ENCODE measurements around the gene GUCA1A. TPM values are rescaled to one million over a fixed set of nuclear protein-coding genes. Genes with fewer than 3 reads are reported as not detected.

The GUCA1A gene
- not detected for total RNA-seq

GRCh38 chr6:42173101-42173500, at the start of gene GUCA1A:
Gene GUCA1A (plus strand): TSS chr6:42173364. CDS start chr6:42173614, 250 bp downstream.
- DNase-seq: no peak

- no peak for DNase-seq
These were observed 49.6 kb upstream of the GUCA1A start for GRCh38 chr6:42123379-42124103.

- DNase-seq: no peak
These were observed 48.8 kb upstream of the GUCA1A start for GRCh38 chr6:42124223-42124836.

- no peak for DNase-seq
These were observed 47.9 kb upstream of the GUCA1A start for GRCh38 chr6:42125231-42125630.

GRCh38 chr6:42125663-42126062, 47.5 kb upstream of the GUCA1A start:
- DNase-seq: no peak

GRCh38 chr6:42128460-42129359, 44.5 kb upstream of the GUCA1A start:
- no peak for DNase-seq

- DNase-seq: no peak
These were observed 43.8 kb upstream of the GUCA1A start for GRCh38 chr6:42129360-42129676.

GRCh38 chr6:42131531-42131930, 41.6 kb upstream of the GUCA1A start:
- DNase-seq: no peak

GRCh38 chr6:42133926-42134325, 39.2 kb upstream of the GUCA1A start:
- no peak for DNase-seq

- DNase-seq: no peak
These were observed 38.0 kb upstream of the GUCA1A start for GRCh38 chr6:42135161-42135560.

GRCh38 chr6:42135722-42136121, 37.4 kb upstream of the GUCA1A start:
- no peak for DNase-seq

- no peak for DNase-seq
These were observed 36.5 kb upstream of the GUCA1A start for GRCh38 chr6:42136508-42137193.

- no peak for DNase-seq
These were observed 35.9 kb upstream of the GUCA1A start for GRCh38 chr6:42137194-42137753.

- DNase-seq: no peak
These were observed 35.0 kb upstream of the GUCA1A start for GRCh38 chr6:42138190-42138589.

GRCh38 chr6:42138630-42139619, 34.2 kb upstream of the GUCA1A start:
- no peak for DNase-seq

GRCh38 chr6:42140032-42140431, 33.1 kb upstream of the GUCA1A start:
- no peak for DNase-seq

GRCh38 chr6:42140756-42141602, 32.2 kb upstream of the GUCA1A start:
- no peak for DNase-seq

GRCh38 chr6:42141603-42142117, 31.5 kb upstream of the GUCA1A start:
- DNase-seq: no peak

GRCh38 chr6:42142118-42142835, 30.9 kb upstream of the GUCA1A start, which contains the start of gene C6orf132:
Gene C6orf132 (minus strand): TSS chr6:42142620. CDS start chr6:42142444, 176 bp downstream.
- no peak for DNase-seq

All from tongue (tissue), 2 donors.